Effector memory CD8-positive, alpha-beta T cell (primary cell): ENCODE results near the gene RAPGEF6.
"Not testable (repeated sequence)": the region's sequence is repeated elsewhere in the genome, so short reads cannot be mapped to it uniquely, and the experiment has no call there.

ENCODE experiments used
- ATAC-seq: fragments of 150-1000 bp; cut with Tn5 transposase; replicated peaks from 2 replicates; pipeline ENCODE4 v1.10.0; 2021; ENCODE audit warnings: mild to moderate bottlenecking, moderate library complexity
- DNase-seq, 3 experiments: peaks; one replicate each; pipeline ENCODE4 v3.0.0; 2021
- H3K27ac Mint-ChIP-seq, 2 donors: one replicate each; pipeline ENCODE4 v1.8.0; 2022; ENCODE audit warnings: mild to moderate bottlenecking in 2 of 2, mixed read lengths in 2 of 2, moderate library complexity in 2 of 2
- H3K27me3 Mint-ChIP-seq, 2 donors: one replicate each; pipeline ENCODE4 v1.8.0; 2022; ENCODE audit warnings: mixed read lengths in 2 of 2
- H3K36me3 Mint-ChIP-seq: one replicate; pipeline ENCODE4 v1.8.0; 2022; ENCODE audit warnings: mild to moderate bottlenecking, moderate library complexity, mixed read lengths; ENCODE audit not compliant: insufficient read depth
- H3K4me1 Mint-ChIP-seq, 2 donors: one replicate each; pipeline ENCODE4 v1.8.0; 2022; ENCODE audit warnings: low read depth in 2 of 2, mixed read lengths in 2 of 2
- H3K4me3 Mint-ChIP-seq, 2 donors: one replicate each; pipeline ENCODE4 v1.8.0; 2022; ENCODE audit warnings: mild to moderate bottlenecking in 2 of 2, mixed read lengths in 2 of 2, moderate library complexity in 2 of 2
- H3K9me3 Mint-ChIP-seq, 2 donors: one replicate each; pipeline ENCODE4 v1.8.0; 2022; ENCODE audit warnings: mixed read lengths in 2 of 2

Gene RAPGEF6

DNA sequence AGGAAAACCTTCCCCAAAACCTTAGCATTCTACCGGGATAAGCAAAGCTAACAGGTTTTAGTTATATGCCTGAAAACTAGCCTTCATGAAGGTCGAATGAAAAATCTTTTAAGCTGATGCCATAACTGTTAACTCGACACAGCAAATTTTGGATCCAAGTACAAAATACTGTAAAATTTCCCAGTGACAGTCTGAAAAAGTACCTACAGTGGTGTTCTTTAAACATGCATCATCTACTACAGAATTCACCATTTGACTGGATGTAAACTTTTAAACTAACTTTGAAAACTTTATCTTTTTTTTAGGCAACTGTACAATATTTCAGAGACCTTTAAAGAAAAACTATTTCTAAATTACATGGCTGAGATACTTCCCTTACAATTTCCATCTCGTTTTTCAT lies 791 bp downstream of the RAPGEF6 start:
- H3K27me3 Mint-ChIP-seq = no peaks in the 10 kb centered on the region
- peaks cover 9 to 22% of the 10 kb centered on the region in 2 donors for H3K4me1 Mint-ChIP-seq
- H3K27ac Mint-ChIP-seq = peak overlapping the region; percentile 97 to 99
- H3K9me3 Mint-ChIP-seq = no peaks in the 10 kb centered on the region
- peaks cover 20% of the 10 kb centered on the region for H3K36me3 Mint-ChIP-seq
- peak overlapping the region in 1 of 2 donors; percentile 91 for H3K4me3 Mint-ChIP-seq
- no peak for DNase-seq
- no peak for ATAC-seq

DNA sequence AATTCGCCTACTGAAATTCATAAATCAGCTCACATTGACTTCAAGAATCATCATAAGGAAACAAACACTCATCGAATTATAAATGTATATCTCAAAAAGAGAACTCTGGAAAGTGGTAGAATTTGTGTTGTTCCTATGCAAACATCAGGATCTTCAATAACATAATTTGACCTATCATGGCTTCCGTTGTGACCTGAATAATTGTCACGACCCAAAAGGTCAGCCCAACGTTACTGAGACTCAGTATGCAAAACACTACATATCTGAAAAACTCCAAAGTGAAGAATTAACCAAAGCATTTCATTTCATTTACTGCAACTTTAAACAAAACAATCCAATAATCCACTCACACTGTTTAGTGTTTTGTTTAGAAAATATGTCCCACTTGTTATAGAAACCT lies 1.2 kb downstream of the RAPGEF6 start:
- Mint-ChIP-seq H3K4me1 (peaks cover 13 to 26% of the 10 kb centered on the region in 2 donors), H3K4me3 (peak overlapping the region in 1 of 2 donors; percentile 91), H3K27me3 (no peaks in the 10 kb centered on the region), H3K9me3 (no peaks in the 10 kb centered on the region), H3K36me3 (peaks cover 24% of the 10 kb centered on the region), H3K27ac (peak overlapping the region; percentile 97 to 99)
- DNase-seq (no peak), ATAC-seq (no peak)

DNA sequence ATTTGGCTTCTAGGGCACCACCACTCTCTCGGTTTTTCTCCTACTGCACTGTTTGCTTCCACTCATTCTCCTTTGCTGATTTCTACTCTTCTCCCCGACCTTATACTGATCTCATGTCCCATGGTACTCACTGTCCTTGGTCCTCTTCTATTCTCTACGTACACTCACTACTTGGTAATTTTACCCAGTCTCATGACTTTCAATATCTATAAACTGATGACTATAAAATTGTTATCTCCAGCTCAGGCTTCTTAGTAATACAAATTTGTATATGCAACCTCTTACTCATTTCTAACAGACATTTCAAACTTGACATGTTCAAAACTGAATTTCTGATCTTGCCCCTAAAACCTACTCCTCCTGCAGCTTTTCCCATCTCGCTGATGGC lies 4.1 kb downstream of the RAPGEF6 start:
- Mint-ChIP-seq H3K9me3 (no peaks in the 10 kb centered on the region), H3K27ac (no peak overlapping the region), H3K27me3 (no peaks in the 10 kb centered on the region), H3K36me3 (peaks cover 24% of the 10 kb centered on the region), H3K4me1 (peaks cover 27 to 45% of the 10 kb centered on the region in 2 donors), H3K4me3 (no peak overlapping the region)
- ATAC-seq (no peak), DNase-seq (no peak)

DNA sequence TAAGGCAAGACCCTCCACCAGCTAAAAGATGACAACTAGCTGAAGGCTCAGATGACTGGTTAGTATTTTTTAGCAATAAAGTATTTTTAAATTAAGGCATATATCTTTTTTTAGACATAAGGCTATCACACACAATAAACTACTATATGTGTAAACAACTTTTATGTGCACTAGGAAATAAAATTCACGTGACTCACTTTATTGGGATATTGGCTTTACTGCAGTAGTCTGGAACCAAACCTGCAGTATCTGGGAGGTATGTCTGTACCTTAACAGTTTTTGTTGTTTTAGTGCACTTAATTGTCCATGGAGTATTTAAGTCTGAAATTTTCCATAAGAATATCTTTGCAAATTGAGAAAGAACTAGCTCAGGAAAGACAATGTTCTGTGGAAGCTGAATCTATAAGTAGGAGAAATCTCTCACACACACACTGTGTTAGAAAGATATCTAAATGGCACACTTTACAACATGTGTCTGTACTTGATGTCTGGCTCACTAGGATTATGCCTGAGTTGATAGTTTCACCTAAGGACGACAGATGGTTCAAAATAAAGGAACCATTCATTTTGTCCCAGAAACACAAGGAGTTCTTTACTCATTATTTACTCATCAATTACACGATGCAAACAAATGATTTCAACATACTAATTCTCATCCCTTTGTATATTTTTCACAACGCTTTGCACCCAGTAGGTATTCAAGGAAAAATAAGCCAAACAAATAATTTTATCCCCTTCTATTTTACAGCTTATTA lies 4.6 kb downstream of the RAPGEF6 start:
- H3K36me3 Mint-ChIP-seq = peaks cover 20% of the 10 kb centered on the region
- no peak overlapping the region for H3K4me3 Mint-ChIP-seq
- no peak for DNase-seq
- H3K27ac Mint-ChIP-seq = no peak overlapping the region
- H3K9me3 Mint-ChIP-seq = no peaks in the 10 kb centered on the region
- H3K4me1 Mint-ChIP-seq = peaks cover 29 to 47% of the 10 kb centered on the region in 2 donors
- no peak for ATAC-seq
- no peaks in the 10 kb centered on the region for H3K27me3 Mint-ChIP-seq

DNA sequence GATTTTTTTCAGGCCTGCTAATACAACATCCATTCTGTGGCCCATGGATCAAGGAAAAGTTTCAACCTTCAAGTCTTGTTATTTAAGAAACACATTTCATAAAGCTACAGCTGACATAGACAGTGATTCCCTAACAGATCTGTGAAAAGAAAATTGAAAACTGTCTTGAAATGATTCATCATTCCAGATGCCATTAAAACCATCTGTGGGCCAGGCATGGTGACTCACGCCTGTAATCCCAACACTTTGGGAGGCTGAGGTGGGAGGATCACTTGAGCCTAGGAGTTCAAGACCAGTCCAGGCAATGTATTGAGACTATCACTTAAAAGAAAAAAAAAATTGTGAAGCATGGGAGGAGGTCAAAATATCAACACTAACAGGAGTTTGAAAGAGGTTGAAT lies 6.0 kb downstream of the RAPGEF6 start:
- Mint-ChIP-seq H3K27ac (peak overlapping the region in 1 of 2 donors; percentile 59), H3K4me3 (peak overlapping the region in 1 of 2 donors; percentile 17), H3K9me3 (no peaks in the 10 kb centered on the region), H3K4me1 (peaks cover 30 to 47% of the 10 kb centered on the region in 2 donors), H3K27me3 (no peaks in the 10 kb centered on the region), H3K36me3 (peaks cover 8% of the 10 kb centered on the region)
- DNase-seq (no peak), ATAC-seq (no peak)

DNA sequence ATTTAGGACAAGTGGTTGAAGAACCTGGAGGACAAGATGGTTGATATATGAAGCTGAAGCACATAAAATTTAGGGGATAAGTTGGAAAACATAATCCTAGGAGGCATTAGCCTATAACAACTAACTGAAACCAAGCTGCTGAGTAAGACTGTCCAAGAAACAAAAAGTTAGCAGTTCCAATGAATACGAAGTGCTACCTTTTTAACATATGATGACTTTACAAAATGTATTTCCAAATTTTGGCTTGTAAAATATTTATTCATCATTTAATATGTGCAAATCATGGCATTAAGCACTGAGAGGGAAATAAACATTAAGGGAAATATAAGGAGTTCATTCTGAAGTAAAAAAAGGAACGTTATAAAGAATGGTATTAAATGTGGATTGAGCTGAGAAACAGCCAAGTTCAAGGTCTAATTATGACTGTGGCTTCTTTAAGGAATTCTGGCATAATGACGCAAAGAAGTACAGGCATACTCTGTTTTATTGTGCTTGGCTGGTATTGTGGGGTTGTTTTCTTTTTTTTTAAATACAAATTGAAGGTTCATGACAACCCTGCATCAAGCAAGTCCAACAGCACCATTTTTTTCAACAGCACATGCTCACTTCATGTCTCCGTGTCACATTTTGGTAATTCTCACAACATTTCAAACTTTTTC lies 7.7 kb downstream of the RAPGEF6 start:
- Mint-ChIP-seq H3K36me3 (peaks cover 6% of the 10 kb centered on the region), H3K9me3 (no peaks in the 10 kb centered on the region), H3K27me3 (no peaks in the 10 kb centered on the region), H3K4me1 (peaks cover 36 to 54% of the 10 kb centered on the region in 2 donors), H3K27ac (no peak overlapping the region), H3K4me3 (peak overlapping the region in 1 of 2 donors; percentile 34)
- no peak for ATAC-seq
- DNase-seq = no peak

DNA sequence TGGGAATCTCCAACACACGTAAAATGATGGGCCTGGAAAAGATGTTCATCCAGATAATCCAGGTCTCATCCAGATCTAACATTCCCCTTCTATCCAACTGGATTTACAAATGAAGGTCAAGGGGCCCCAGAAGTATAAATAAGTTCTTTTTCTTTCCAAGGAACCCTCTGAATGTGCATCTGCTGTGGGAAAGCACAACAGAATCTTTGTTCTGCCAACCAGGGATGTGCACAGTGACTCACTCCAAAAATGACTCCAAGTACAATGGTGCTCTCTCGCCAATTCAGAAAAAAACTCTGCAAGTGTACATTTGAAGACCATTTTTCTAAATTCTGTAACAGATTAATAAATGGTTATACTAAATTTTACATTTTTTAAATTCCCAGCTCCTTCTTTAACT lies 12.4 kb downstream of the RAPGEF6 start:
- Mint-ChIP-seq H3K4me3 (no peak overlapping the region), H3K36me3 (no peaks in the 10 kb centered on the region), H3K4me1 (peaks cover 53 to 77% of the 10 kb centered on the region in 2 donors), H3K27me3 (no peaks in the 10 kb centered on the region), H3K27ac (peak overlapping the region in 1 of 2 donors; percentile 52), H3K9me3 (no peaks in the 10 kb centered on the region)
- no peak for DNase-seq
- ATAC-seq = no peak

DNA sequence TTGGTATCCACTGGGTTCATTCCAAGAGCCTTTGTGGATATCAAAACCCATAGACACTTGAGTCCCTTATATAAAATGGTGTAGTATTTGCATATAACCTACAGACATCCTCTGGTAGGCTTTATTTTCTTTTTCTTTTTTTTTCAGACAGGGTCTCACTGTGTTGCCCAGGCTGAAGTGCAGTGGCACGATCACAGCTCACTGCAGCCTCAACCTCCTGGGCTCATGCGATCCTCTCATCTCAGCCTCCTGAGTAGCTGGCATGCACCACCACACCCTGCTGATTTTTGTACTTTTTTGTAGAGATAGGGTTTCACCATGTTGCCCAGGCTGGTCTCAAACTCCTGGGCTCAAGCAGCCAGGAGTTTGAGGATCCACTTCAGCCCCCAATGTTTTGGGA lies 13.9 kb downstream of the RAPGEF6 start:
- H3K9me3 Mint-ChIP-seq, ATAC-seq, H3K4me3 Mint-ChIP-seq, H3K27me3 Mint-ChIP-seq, H3K36me3 Mint-ChIP-seq, DNase-seq: not testable (repeated sequence)
- Mint-ChIP-seq H3K27ac (peak overlapping the region; percentile 74 to 87), H3K4me1 (peaks cover 54 to 70% of the 10 kb centered on the region in 2 donors)

DNA sequence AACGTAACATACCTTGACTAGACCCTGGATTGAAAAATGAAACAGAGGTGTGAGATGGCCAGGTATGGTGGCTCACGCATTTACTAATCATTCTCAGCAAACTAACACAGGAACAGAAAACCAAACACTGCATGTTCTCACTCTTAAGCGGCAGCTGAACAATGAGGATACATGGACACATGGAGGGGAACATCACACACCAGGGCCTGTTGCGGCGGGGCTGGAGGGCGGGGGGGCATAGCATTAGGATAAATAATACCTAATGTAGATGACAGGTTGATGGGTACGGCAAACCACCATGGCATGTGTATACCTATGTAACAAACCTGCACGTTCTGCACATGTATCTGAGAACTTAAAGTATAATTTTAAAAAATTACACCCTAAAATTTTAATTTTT lies 15.9 kb downstream of the RAPGEF6 start:
- Mint-ChIP-seq H3K36me3 (peaks cover 3% of the 10 kb centered on the region), H3K4me3 (no peak overlapping the region), H3K27me3 (no peaks in the 10 kb centered on the region), H3K9me3 (no peaks in the 10 kb centered on the region), H3K27ac (no peak overlapping the region), H3K4me1 (peaks cover 55 to 79% of the 10 kb centered on the region in 2 donors)
- no peak for ATAC-seq
- no peak for DNase-seq

DNA sequence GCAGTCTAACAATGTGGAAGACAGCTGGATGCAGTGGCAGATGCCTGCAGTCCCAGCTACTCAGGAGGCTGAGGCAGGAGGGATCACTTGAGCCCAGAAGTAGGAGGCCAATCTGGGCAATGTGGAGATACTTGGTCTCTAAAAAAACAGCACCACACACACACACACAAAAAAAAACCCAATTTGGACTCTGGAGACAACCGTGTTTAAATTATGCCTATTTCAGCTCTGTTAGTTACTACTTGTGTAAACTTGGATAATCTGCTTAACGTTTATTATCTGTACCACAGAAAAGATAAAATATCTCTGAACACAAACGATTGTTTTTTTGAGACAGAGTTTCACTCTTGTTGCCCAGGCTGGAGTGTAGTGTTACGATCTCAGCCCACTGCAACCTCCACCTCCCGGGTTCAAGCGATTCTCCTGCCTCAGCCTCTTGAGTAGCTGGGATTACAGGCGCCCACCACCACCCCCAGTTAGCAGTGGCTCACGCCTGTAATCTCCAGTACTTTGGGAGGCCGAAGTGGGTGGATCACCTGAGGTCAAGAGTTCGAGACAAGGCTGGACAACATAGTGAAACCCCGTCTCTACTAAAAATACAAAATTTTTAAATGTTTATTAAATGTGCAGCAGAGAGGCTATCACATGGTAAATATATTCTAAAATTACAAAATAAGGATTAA lies 17.7 kb downstream of the RAPGEF6 start:
- H3K9me3 Mint-ChIP-seq = no peaks in the 10 kb centered on the region
- no peak overlapping the region for H3K4me3 Mint-ChIP-seq
- DNase-seq = no peak
- H3K36me3 Mint-ChIP-seq = peaks cover 5% of the 10 kb centered on the region
- peaks cover 54 to 73% of the 10 kb centered on the region in 2 donors for H3K4me1 Mint-ChIP-seq
- H3K27me3 Mint-ChIP-seq = no peaks in the 10 kb centered on the region
- no peak for ATAC-seq
- H3K27ac Mint-ChIP-seq = peak overlapping the region in 1 of 2 donors; percentile 65

DNA sequence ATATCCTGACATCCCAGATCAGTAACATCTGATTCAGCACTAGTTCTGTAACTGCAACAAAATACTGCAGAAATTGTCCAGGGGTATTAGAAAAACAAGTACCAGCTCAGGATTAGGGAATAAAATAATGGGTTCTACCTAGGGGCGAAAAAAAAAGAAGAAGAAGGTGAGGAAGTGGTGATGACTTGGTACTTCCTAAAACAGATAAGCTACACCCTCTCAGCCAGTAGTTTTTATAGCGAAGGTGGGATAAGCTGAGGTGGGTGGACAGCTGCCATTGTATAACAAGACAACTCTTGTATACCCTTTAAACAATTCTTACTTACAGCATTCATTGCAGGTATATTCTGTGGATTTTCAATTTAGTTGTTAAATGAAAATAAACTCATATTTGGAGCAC lies 19.1 kb downstream of the RAPGEF6 start:
- Mint-ChIP-seq H3K4me1 (peaks cover 47 to 62% of the 10 kb centered on the region in 2 donors), H3K9me3 (no peaks in the 10 kb centered on the region), H3K4me3 (no peak overlapping the region), H3K27ac (no peak overlapping the region), H3K27me3 (no peaks in the 10 kb centered on the region), H3K36me3 (peaks cover 5% of the 10 kb centered on the region)
- DNase-seq (no peak), ATAC-seq (no peak)

DNA sequence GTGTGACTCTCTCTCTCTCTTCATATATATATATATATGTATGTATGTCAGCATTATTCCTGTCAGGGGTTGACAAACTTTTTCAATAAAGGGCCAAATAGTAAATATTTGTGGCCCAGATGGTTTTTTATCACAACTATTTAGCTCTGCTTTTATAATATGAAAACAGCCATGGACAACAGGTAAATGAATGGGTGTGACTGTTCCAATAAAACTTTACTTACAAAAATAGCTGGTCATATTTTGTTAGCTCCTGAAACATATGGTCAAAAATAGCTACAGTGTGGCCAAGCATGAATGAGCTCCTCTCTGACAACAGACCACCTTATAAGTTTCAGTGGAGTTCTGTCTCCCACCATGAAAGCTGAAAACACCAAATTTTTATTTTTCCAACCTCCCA lies 21.6 kb downstream of the RAPGEF6 start:
- Mint-ChIP-seq H3K4me1 (peaks cover 50 to 62% of the 10 kb centered on the region in 2 donors), H3K27ac (no peak overlapping the region), H3K4me3 (no peak overlapping the region), H3K27me3 (no peaks in the 10 kb centered on the region), H3K9me3 (no peaks in the 10 kb centered on the region), H3K36me3 (peaks cover 5% of the 10 kb centered on the region)
- DNase-seq (no peak), ATAC-seq (no peak)

DNA sequence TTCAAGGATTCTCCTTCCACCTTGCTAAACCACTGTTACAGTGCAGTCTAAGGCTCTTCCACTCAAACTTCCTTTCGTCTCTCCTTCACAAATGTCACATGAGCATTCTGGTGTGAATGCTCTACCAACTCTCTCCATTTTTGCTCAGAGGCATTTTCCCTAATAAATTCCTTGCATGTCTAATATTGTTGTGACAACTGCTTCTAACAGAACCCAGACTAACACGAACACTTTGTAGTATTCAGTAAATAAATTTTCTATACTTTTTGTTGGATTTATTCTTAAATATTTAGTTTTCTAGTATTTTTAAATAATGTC lies 24.0 kb downstream of the RAPGEF6 start:
- H3K4me1 Mint-ChIP-seq = peaks cover 47 to 66% of the 10 kb centered on the region in 2 donors
- H3K9me3 Mint-ChIP-seq = no peaks in the 10 kb centered on the region
- no peaks in the 10 kb centered on the region for H3K27me3 Mint-ChIP-seq
- H3K36me3 Mint-ChIP-seq = peaks cover 2% of the 10 kb centered on the region
- no peak for DNase-seq
- no peak overlapping the region for H3K4me3 Mint-ChIP-seq
- ATAC-seq = no peak
- H3K27ac Mint-ChIP-seq = no peak overlapping the region
